ENCODE measurements around the gene NAXD.
"Not testable (repeated sequence)": the region's sequence is repeated elsewhere in the genome, so short reads cannot be mapped to it uniquely, and the experiment has no call there.

The NAXD gene

GRCh38 chr13:110593430-110594130, 21.8 kb upstream of the NAXD start:
- DNase-seq (ENCODE audit: low spot score), result peak; percentile 79

GRCh38 chr13:110597041-110597689, 18.2 kb upstream of the NAXD start:
- DNase-seq (ENCODE audit: low spot score), result no peak

GRCh38 chr13:110600261-110600819, 15.0 kb upstream of the NAXD start:
- no peak for DNase-seq (ENCODE audit: low spot score)

- no peak for DNase-seq (ENCODE audit: low spot score)
Measured at GRCh38 chr13:110600980-110601379, 14.4 kb upstream of the NAXD start.

GRCh38 chr13:110605132-110605531, 10.2 kb upstream of the NAXD start:
- no peak for DNase-seq (ENCODE audit: low spot score)

- DNase-seq (ENCODE audit: low spot score), result not testable (repeated sequence)
Measured at GRCh38 chr13:110606281-110606680, 9.1 kb upstream of the NAXD start.

GRCh38 chr13:110607675-110608224, 7.6 kb upstream of the NAXD start:
- DNase-seq (ENCODE audit: low spot score), result no peak

GRCh38 chr13:110610955-110611595, 4.3 kb upstream of the NAXD start:
- peak; percentile 60 for DNase-seq (ENCODE audit: low spot score)

GRCh38 chr13:110615005-110615321, 382 bp upstream of the NAXD start:
- no peak for DNase-seq (ENCODE audit: low spot score)

GRCh38 chr13:110616103-110617101, 1.1 kb downstream of the NAXD start:
- peak; percentile 80 for DNase-seq (ENCODE audit: low spot score)

- DNase-seq (ENCODE audit: low spot score), result no peak
Measured at GRCh38 chr13:110617321-110618072, 2.2 kb downstream of the NAXD start.

GRCh38 chr13:110618167-110618566, 2.8 kb downstream of the NAXD start:
- no peak for DNase-seq (ENCODE audit: low spot score)

- DNase-seq (ENCODE audit: low spot score), result no peak
Measured at GRCh38 chr13:110618780-110619179, 3.4 kb downstream of the NAXD start.

GRCh38 chr13:110620596-110620995, 5.3 kb downstream of the NAXD start:
- no peak for DNase-seq (ENCODE audit: low spot score)

- DNase-seq (ENCODE audit: low spot score), result no peak
Measured at GRCh38 chr13:110624766-110625756, 9.7 kb downstream of the NAXD start.

GRCh38 chr13:110625771-110626321, 10.5 kb downstream of the NAXD start:
- DNase-seq (ENCODE audit: low spot score), result no peak

- no peak for DNase-seq (ENCODE audit: low spot score)
Measured at GRCh38 chr13:110626521-110626920, 11.2 kb downstream of the NAXD start.

- no peak for DNase-seq (ENCODE audit: low spot score)
Measured at GRCh38 chr13:110627351-110627750, 12.0 kb downstream of the NAXD start.

- no peak for DNase-seq (ENCODE audit: low spot score)
Measured at GRCh38 chr13:110627761-110628476, 12.6 kb downstream of the NAXD start.
